ENCODE results near the gene CFAP206. TPM values are rescaled to one million over a fixed set of nuclear protein-coding genes. Genes with fewer than 3 reads are reported as not detected.

The CFAP206 gene
- total RNA-seq, 1 experiment from 2014 or later, result 0.54 TPM

- Histone ChIP-seq H3K9me3 (ENCODE audit: control insufficient read depth in 1 of 2, insufficient read depth in 1 of 2, low read depth in 1 of 2, low read length in 2 of 2) (no peaks in the 10 kb centered on the region), H3K79me2 (ENCODE audit: insufficient read depth, low read length) (no peaks in the 10 kb centered on the region), H3K27me3 (ENCODE audit: insufficient read depth, low read length) (no peaks in the 10 kb centered on the region), H4K20me1 (ENCODE audit: insufficient read depth) (no peaks in the 10 kb centered on the region), H2AFZ (ENCODE audit: low read depth, low read length, poor library complexity, severe bottlenecking) (no peak overlapping the region), H3K4me2 (ENCODE audit: low read length) (no peak overlapping the region), H3K27ac (ENCODE audit: low read depth, low read length) (no peak overlapping the region), H3K36me3 (ENCODE audit: control insufficient read depth in 1 of 2, insufficient read depth in 2 of 2, low read length in 2 of 2) (no peaks in the 10 kb centered on the region), H3K4me3 (replicated peaks in 1 of 2; ENCODE audit: low read depth in 1 of 2, low read length in 2 of 2) (no peak overlapping the region), H3K4me1 (ENCODE audit: control insufficient read depth in 1 of 2, insufficient read depth in 2 of 2, low read length in 2 of 2) (no peaks in the 10 kb centered on the region), H3K9me2 (ENCODE audit: insufficient read depth) (no peaks in the 10 kb centered on the region), H3K9ac (ENCODE audit: low read length) (no peak overlapping the region)
- POLR2A ChIA-PET, result no interaction called here
- DNase-seq (ENCODE audit: low read depth, low spot score) (peak; percentile 62), ATAC-seq (peak; percentile 90)
- CTCF ChIA-PET, result interaction anchor here (0.6 to 1.9 kb wide), 11 partner anchors 9 to 1099 kb away, joined by 3 to 12 read pairs (median 5); partner anchors contain the start of gene CFAP206
- intact Hi-C loops (cut with micrococcal nuclease), result loop anchor here (5.0 to 10.0 kb wide), 4 partner anchors 402 to 1474 kb away; no protein-coding TSS in a partner anchor
- TF ChIP-seq YY1 (IDR thresholded peaks at IDR 0.05; ENCODE audit: extremely low read depth, insufficient replicate concordance, low read depth, low read length) (no peak), RAD21 (IDR thresholded peaks at IDR 0.05; ENCODE audit: low read depth) (peak; percentile 88)
- TF ChIP-seq, protein P1, sequence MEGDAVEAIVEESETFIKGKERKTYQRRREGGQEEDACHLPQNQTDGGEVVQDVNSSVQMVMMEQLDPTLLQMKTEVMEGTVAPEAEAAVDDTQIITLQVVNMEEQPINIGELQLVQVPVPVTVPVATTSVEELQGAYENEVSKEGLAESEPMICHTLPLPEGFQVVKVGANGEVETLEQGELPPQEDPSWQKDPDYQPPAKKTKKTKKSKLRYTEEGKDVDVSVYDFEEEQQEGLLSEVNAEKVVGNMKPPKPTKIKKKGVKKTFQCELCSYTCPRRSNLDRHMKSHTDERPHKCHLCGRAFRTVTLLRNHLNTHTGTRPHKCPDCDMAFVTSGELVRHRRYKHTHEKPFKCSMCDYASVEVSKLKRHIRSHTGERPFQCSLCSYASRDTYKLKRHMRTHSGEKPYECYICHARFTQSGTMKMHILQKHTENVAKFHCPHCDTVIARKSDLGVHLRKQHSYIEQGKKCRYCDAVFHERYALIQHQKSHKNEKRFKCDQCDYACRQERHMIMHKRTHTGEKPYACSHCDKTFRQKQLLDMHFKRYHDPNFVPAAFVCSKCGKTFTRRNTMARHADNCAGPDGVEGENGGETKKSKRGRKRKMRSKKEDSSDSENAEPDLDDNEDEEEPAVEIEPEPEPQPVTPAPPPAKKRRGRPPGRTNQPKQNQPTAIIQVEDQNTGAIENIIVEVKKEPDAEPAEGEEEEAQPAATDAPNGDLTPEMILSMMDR (IDR thresholded peaks at IDR 0.05 in 2 of 3, conservative IDR thresholded peaks at IDR 0.05 in 1 of 3; ENCODE audit: borderline replicate concordance in 1 of 3, insufficient read depth in 1 of 3, low read depth in 2 of 3, low read length in 2 of 3), result peak; percentile 57 to 79 (median 60)
- RAD21 ChIA-PET (ENCODE audit: low non-redundant PET in 1 of 2, low total read pairs in 2 of 2, uncharacterized antibody in 2 of 2, unreplicated experiment in 2 of 2), result interaction anchor here (0.6 to 1.1 kb wide), 2 partner anchors 15 to 326 kb away, joined by 3 read pairs; partner anchors contain the start of gene CFAP206 (in 1 of the 2)
- no TSS peak for BruUV-seq (replicated peaks)
Measured at GRCh38 chr6:87393026-87393622, 14.6 kb upstream of the CFAP206 start.

DNA sequence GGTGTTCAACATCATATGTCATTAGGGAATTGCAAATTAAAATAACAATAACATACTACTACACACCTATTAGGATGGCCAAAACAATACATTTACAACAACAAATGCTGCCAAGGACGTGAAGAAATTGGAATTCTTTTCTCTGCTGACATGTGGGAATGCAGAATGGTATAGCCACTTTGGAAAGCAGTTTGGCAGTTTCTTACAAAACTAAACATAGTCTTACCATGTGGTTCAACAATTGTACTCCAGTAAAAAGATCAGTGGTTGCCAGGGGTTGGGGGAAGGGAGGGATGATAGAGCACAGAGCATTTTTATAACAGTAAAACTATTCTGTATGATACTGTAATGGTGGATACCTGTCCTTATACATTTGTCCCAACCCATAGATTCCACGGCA, 12.3 kb upstream of the CFAP206 start:
- H4K20me1 ChIP-seq (ENCODE audit: insufficient read depth), result no peaks in the 10 kb centered on the region
- H3K9ac ChIP-seq (ENCODE audit: low read length), result no peak overlapping the region
- H3K79me2 ChIP-seq (ENCODE audit: insufficient read depth, low read length), result no peaks in the 10 kb centered on the region
- intact Hi-C loops (cut with micrococcal nuclease), result loop anchor here (10.0 kb wide), 3 partner anchors 399 to 839 kb away; no protein-coding TSS in a partner anchor
- no peak overlapping the region for H3K27ac ChIP-seq (ENCODE audit: low read depth, low read length)
- no peaks in the 10 kb centered on the region for H3K36me3 ChIP-seq (ENCODE audit: control insufficient read depth in 1 of 2, insufficient read depth in 2 of 2, low read length in 2 of 2)
- H3K27me3 ChIP-seq (ENCODE audit: insufficient read depth, low read length), result no peaks in the 10 kb centered on the region
- POLR2A ChIA-PET, result no interaction called here
- no peaks in the 10 kb centered on the region for H3K9me2 ChIP-seq (ENCODE audit: insufficient read depth)
- TF ChIP-seq SRF (IDR thresholded peaks at IDR 0.05; ENCODE audit: low read depth) (no peak), SIN3A (IDR thresholded peaks at IDR 0.05; ENCODE audit: low read depth) (no peak), ZBTB33 (IDR thresholded peaks at IDR 0.05; ENCODE audit: extremely low read depth, insufficient replicate concordance, low read length) (no peak), ZNF274 (IDR thresholded peaks at IDR 0.05; ENCODE audit: low read depth, low read length) (no peak), POLR2AphosphoS5 (IDR thresholded peaks at IDR 0.05; ENCODE audit: low read depth, low read length) (no peak), CBX3 (IDR thresholded peaks at IDR 0.05; ENCODE audit: low read depth) (no peak), ATF3 (IDR thresholded peaks at IDR 0.05) (no peak), EZH2phosphoT487 (IDR thresholded peaks at IDR 0.05; ENCODE audit: borderline replicate concordance) (no peak), POLR2A (IDR thresholded peaks at IDR 0.05; ENCODE audit: borderline replicate concordance, extremely low read depth, insufficient read depth, insufficient read length) (no peak), SP1 (IDR thresholded peaks at IDR 0.05; ENCODE audit: low read depth) (no peak), ELF1 (IDR thresholded peaks at IDR 0.05; ENCODE audit: borderline replicate concordance, low read depth) (no peak), RAD21 (IDR thresholded peaks at IDR 0.05; ENCODE audit: low read depth) (no peak), YY1 (IDR thresholded peaks at IDR 0.05; ENCODE audit: extremely low read depth, insufficient replicate concordance, low read depth, low read length) (no peak), JUND (IDR thresholded peaks at IDR 0.05) (no peak), CEBPB (IDR thresholded peaks at IDR 0.05; ENCODE audit: low read depth) (no peak)
- CTCF ChIA-PET, result no interaction called here
- DNase-seq (ENCODE audit: low read depth, low spot score), result no peak
- no peak overlapping the region for H3K4me2 ChIP-seq (ENCODE audit: low read length)
- ATAC-seq, result no peak
- H2AFZ ChIP-seq (ENCODE audit: low read depth, low read length, poor library complexity, severe bottlenecking), result no peak overlapping the region
- no TSS peak for BruUV-seq (replicated peaks)
- no peaks in the 10 kb centered on the region for H3K4me1 ChIP-seq (ENCODE audit: control insufficient read depth in 1 of 2, insufficient read depth in 2 of 2, low read length in 2 of 2)
- H3K4me3 ChIP-seq (replicated peaks in 1 of 2; ENCODE audit: low read depth in 1 of 2, low read length in 2 of 2), result no peak overlapping the region
- H3K9me3 ChIP-seq (ENCODE audit: control insufficient read depth in 1 of 2, insufficient read depth in 1 of 2, low read depth in 1 of 2, low read length in 2 of 2), result no peaks in the 10 kb centered on the region
- RAD21 ChIA-PET (ENCODE audit: low non-redundant PET in 1 of 2, low total read pairs in 2 of 2, uncharacterized antibody in 2 of 2, unreplicated experiment in 2 of 2), result no interaction called here

All from HCT116 (cell line).